HG03520 (cell line): ENCODE data around the gene SLC9A9.

Experiments
- ATAC-seq: cut with Tn5 transposase; IDR thresholded peaks from one replicate; pipeline ENCODE4 v1.9.1; 2021; ENCODE audit warnings: mild to moderate bottlenecking, moderate library complexity; ENCODE audit not compliant: unreplicated experiment

The SLC9A9 gene

DNA sequence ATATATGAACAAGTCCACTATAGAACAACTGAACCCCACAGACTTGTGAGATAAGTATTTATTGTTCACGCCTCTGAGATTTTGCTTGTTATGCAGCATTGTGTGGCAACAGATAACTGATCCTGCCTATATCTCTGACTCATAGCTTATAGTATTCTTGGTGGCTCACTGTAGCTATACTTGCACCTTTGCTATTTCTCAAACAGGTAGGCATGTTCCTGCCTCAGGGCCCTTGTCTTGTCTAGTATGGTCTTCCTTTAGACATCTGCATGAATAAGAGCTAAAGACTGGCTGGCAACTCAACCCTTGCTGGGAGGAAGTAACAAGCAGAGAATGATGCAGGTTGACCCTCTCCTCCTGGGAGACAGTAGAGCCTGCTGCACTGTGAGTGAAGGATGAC, 472.6 kb downstream of the SLC9A9 start:
- ATAC-seq = no peak

DNA sequence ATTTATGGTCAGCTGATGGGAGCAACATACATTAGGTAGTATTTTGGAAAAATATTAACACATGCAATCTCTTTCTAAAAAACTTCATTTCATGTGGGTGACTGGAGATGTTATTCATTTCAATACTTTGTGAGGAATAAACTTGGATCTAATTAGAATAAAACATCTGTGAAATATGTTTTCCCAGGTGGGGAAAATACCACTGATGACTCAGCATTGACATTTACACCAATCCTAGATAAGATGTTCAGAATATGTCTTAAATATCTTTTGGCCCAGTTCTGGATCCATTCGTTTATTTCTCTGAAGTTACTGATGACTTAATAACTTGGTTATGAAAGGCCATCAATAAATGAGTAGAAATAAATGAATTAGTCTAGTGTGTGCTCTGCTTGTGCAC, 481.1 kb downstream of the SLC9A9 start:
- no peak for ATAC-seq

DNA sequence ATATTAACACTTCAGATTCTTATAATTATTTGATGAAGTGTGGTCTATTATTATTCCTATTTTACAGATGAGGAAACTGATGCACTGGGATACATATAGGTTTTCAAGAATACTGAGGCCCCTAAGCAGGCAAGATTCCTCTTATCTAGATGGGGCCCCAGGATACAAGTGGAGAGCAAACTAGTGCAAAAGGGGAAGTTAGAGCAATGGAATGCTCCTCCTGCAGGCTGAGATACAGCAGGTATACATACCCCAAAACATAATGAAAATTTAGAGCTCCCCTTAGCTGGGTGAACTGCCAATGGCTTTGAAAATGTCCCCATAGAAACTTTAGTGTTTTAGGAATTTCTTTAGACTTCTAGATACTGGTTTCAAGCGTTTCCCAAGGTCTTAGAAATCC, 481.6 kb downstream of the SLC9A9 start:
- ATAC-seq = no peak

DNA sequence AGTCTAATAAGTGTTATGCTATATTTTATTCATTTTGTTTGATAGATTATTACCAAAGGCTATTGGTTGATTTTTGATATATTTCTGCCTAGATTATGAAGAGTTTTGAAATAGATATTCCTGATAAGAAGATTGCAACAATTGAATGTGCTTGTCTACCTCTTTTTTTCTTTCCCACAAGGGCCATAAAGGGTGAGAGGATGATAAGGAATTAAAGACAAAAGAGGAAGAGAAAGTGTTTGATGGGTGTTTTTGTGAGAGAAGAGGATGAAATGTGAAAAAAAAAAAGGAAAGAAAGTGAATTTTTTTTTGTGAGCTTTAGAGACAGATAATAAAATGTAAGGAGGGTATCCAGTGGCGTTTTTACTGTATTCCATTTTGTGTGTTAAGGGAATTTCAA, 484.3 kb downstream of the SLC9A9 start:
- no peak for ATAC-seq

DNA sequence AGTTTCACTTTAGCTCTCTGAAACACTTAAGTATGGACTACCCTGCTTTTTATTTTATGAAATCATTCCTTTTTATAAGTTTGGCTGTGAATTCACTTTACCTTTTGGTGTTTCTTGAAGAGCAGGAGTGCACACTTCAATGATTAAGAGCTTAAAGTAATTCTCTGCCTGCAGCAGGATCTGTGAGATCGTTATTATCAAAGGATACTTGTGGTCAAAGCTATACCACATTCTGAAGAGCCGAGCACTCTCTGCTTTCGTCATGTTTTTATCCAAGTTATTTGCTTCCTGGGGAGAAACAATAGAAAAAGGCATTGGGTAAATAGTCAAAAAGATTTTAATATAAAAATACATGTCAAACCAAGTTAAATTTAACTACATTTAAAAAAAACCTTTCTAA, 485.0 kb downstream of the SLC9A9 start:
- no peak for ATAC-seq

DNA sequence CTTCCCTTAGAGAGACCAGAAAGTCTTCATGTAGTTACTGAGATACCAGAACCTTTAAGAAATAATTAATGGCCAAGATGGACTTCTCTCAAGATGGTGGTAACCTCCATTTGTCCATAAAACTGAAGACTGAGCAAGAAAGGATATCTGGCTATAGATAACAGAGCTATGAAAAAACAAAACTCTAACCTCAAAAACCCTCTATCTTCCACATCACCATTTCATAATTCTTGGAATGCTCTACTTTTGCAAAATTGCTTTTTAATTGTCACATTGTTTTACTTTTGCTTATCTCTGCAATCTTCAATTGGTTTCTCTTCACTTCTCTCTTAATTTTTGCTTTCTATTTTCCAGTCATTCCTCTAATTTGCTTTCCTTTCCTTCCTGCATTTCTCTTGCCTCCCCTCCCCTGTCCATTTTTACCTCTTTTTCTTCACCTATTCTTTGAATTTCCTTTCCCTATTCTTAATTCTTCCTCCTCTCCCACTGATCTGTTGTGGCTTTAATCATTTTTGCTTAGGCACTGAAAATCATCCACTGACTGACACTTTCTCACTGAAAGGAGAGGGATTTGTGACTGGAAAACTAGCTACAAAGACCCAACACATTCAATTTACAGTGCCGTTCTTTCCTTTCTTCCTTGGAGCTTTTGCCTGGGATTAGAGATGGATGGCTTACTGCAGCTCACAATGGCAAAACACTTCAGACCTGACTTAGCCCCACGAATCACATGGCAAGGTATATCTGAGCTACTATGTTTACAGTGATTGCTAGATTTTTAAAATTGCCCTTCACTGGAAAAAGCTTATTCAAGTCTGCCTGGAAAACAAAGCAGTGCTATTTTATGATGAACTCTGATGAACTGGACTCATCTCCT, 485.9 kb downstream of the SLC9A9 start:
- ATAC-seq = no peak

DNA sequence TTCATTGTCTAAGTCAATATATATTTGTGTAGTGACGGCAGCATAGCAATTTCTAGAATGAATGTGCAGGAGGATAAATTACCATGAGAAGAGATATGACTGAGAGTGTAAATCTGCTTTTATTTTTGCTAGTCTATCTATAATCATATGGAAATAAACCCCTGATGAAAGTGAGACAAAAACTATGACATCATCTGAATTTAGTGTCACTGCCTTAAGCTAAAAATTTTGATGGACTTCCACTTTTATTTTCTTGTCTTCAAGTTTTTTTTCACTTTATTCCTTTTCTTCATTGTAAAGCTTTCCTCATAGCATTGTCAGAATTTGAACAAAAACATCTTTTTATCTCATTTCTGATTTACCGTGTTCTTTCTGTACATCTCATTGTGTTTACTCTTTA, 486.7 kb downstream of the SLC9A9 start:
- ATAC-seq = no peak

DNA sequence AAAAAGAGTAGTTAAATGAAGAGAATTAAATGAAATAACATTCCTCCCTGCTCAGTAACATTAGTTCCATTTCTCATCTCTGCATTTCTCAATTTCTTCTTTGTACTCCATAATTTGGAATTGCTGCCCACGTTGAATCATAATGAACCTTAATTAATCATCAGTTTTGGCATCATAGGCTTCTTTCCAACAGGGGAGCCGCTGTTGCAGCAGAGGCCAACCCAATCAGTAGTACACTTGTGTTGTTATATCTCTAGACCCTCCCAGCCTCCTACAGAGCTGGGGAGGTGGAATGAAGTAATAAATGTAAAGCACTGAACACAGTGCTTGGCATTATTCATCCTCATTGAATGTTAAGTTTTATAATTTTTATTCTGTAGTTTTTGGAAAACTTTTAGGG, 488.0 kb downstream of the SLC9A9 start:
- no peak for ATAC-seq

DNA sequence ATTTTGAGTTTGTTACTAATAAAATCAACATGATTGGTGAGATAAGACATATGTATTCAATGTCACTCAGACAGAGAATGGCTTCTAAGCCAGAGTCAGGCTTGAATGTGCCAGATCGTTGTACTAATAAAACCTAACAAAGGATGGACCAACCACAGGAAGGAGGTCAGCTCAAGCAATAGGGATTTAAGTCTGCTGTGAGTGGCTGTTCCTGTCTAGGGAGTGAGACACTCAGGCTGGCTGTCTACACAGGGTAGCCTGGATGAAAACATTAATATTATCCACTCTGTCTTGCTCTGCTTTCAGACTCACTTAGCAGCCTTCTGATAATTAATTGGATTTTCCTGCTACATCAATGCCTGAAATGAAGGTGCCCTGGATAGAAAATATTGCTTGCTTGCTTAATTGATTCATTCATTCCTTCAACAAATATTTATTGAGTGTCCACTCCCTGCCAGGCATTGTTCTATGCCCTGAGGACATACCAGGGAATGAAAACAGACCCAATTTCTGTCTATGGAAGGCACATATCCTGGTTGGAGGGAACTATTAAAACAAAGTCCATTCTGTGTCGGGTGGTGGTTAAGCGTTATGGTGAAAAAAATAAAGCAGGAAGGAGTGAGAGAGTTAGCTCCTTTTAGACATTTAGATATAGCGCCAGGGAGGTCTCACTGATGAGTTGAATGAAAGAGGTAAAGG, 489.3 kb downstream of the SLC9A9 start:
- no peak for ATAC-seq

DNA sequence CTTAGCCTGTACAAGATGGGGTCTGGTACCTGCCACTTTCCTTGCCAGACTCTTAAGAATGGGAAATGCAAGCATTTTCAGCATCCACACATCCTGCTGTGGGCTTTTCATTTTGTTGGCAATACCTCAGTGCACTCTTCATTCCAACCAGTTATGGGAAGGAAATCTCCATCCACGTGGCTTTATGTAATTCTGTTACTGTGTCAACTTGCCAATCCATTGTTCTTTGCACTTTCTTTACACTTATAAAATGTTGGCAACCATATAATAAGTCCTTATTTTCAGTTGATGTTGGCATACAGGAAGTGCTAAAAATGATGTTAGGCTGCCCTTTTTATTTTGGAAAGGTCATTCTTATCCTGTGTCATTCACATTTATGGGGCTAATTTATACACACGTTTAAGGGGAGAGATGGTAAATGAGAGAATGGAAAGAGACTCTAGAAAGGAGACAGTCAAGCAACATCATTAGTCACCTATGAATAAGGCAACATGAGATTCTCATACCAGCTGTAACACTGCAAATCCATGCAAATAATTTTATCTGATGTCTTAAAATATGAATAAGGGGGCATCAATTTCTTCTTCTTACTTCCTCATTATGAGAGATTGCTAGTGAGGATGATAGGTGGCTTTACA, 490.0 kb downstream of the SLC9A9 start:
- ATAC-seq = no peak

DNA sequence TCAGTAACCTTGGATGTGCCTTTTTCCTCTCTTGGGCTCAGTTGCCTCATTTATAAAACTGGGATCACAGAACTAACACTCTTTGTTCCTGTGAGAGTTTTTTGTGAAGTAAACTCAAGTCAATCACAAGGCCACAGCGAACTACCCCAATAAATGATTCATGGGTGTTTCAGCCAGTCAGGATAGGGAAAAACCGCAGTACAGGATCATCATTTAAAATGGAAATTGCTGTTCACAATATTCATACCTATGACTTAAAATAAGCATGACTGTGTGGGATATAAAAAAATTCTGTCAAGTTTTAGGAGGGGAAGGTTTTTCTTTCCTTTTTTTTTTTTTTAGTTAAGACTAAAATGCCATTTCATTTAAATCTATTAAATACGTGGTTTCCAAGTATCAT, 490.6 kb downstream of the SLC9A9 start:
- ATAC-seq = no peak

DNA sequence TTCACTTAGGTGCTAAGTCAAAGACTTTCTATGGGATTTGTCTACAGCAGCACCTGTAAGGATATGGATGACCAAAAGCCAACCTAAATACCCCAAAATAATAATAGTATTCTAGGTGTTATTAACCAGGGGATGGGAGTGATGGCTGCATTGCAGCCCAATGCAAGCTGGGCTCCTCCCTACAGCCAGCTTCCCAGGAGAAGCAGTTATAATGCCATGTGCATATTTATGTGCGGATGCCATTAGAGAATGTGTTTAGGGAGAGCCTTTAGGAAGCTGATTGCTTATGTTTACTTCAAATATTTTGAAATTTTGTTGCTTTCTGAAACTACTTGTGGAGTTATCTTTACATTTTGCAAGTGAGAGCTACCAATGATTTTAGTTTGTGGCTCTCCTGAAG, 491.4 kb downstream of the SLC9A9 start:
- ATAC-seq = no peak

DNA sequence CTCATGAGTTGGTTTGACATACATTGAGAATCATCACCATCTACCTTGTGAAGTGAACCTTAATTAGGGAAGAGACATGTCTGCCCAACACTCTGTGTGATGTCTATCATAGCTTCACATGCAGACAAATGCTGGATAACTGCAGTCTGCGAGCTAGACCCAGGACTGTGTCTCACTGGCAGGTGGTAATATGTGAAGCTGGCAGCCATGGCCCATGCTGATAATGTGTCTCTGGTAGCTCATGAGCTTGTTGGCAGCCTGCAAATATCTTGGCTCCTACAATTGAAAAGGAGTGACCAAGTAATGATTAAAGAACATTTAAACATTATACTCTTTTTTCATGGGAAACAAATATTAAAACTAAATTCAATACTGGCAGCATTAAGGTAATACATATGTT, 493.9 kb downstream of the SLC9A9 start:
- no peak for ATAC-seq

DNA sequence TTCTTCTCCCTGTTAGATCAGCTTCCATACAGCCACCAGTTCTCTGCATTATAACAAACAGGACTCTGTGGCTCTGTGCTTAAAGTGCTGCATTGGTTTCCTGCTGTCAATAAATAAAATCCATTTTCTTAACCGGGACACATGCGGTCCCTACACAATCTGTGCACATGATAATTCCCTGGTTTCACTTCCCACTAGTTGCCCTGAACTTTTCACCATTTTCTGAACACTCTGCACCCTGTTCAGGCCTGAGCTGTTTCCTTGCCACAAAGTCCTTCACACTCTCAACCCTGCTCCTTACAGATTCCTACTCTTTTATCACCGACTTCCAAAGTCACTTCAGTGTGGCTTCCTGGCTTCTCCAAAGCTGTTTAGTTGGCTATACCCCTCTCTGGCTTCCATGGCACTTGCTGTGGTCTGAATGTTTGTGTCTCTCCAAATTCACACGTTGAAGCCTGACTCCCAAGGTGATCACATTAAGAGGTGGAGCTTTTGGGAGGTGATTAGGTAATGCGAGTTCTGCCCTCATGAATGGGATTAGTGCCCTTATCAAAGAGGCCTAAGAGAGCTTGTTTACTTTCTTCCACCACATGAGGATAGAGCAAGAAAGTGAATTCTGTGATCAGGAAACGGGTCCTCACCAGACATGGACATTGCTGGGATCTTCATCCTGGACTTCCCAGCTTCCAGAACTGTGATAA, 495.3 kb downstream of the SLC9A9 start:
- no peak for ATAC-seq

DNA sequence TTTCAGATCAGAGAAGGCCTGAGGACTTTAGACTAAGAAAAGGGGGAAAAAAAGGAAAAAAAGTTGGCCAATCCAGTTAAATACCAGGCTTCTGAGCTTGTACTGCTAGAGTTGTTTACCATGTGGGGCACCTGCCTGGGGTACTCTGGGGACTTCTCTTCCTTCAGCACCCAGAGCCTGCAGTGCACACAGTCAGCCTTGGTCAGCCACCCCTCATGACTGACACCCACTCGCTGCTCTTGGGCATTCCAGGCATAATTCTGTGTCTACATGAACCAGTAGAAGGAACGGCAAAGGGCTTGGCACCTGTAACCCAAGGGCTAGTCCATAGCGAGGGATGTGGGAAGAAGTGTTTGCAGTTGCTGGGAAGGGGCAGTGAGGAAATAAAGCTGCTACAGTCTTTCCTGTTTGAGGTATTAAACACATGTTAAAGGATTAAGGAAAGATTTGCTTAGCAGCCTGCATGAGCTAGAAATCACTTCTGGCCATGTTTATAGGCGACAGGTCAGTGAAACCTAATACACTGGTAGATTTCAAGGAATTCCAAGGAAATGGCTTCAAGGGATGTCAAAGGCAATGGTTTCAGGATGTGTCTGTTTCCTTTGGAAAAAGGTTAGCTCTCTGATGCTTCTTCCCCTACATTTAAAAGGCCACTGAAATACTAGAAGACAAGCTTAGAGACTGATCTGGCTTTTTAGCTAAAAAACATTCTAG, 496.2 kb downstream of the SLC9A9 start:
- ATAC-seq = no peak

DNA sequence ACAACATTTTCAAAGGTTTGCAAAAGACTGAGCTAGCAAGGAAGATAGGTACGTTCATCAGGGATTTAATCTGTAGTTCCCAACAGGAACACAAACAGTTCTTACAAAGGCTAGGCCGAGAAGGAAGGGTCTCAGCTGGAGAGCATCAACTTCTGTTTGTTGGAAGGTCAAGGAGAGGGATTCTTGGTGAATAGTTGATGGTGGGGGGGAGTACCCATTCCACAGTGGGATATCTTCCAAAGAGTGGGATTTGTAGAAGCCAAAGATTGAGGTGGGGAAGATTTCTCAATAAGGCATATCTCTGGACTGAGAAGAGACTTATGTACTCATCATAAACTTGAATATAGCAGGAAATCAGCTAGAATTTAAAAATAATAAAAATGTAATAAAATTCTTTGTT, 496.9 kb downstream of the SLC9A9 start:
- no peak for ATAC-seq

DNA sequence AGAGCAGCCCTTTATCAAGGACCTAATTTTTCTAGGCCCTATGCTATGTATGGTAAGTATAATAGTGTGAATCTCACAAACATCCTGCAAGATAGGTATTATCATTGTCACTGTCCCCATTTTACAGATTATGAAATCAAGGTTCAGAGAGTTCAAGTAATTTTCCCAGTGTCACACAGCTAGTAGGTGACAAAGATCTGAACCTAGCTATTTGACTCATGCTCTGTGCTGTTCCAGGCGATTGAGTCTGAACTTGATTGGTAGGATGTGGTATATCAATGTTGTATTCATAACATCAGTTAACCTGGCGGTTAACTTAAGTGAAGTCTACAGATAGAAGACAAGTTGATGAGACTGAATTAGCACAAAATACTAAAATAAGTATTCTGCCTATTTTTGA, 498.8 kb downstream of the SLC9A9 start:
- peak; percentile 56 for ATAC-seq

DNA sequence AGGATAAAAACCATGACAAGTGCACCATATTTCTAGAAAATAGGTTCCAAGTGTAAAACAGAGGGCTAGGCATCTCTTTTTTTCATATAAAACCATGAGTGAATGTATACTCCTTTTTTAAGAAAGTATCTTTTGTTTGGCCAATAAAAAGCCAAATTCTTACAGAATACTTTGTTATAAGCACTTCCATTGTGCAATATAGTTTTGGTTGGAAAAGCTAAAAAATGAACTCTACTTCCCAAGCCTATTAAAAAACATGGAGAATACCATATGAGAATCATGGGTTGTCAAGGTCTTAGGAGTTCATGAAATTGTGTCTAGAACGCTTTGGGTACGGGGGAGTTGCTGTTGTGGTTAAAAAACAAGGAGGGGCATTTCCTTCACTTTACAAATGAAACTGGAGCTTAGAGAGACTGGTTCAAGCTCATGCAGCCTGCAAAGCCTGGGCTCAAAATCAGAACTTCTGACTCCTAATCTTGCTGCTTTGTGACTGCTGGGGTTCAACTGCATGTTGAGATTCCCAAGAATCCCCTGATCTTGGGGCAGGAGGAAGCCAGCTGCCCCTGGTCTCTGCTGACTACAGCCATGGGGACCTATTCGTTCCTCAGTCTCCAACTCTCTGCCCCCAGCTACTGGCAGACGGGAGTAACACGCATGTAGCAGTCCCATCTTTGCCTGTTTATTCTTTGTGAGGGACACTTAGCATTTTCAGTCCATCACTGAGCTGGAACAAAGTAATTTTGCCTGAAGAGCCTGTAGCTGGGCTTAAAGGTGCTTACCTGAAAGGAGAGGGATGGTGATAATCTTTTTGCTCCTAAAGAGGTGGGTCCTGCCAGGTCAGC, 499.6 kb downstream of the SLC9A9 start:
- no peak for ATAC-seq

DNA sequence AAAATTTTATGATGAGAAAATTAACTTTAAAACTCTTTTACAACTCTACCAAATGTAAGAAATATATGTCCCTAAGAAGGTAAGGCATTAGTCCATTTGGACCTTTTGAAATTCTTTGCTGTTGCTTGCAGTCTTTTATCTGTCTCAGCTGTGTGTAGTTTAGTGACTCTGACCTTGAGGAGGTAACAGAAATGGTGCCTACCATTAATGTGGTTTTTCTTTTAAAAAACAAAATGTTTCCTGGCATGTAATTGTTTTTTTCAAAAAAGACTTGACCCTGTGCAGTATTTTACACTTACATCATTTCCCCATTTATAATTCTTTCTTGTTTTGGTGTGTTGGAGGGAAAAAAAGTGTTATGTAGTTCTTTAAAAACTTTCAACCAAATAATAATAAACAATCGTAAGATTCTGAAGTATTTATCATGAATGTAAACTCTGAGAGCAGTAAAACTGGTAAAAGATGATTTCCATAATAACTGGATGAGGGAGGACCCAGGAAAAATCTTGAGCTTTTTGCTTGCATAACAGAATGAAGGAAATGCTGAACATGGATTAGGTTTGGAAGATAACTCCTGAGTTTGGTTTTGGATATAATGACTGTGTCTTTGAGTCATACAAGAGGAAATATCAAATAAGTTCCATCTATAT, 503.6 kb downstream of the SLC9A9 start:
- ATAC-seq = no peak
